Spleen (tissue), 11 donors: Measurements from ENCODE around the gene SIVA1. TPM values are rescaled to one million over a fixed set of nuclear protein-coding genes. Genes with fewer than 3 reads are reported as not detected.
A peak's percentile ranks its signal among the peaks of the same experiment; 100 is the strongest.

Experiments used
- DNase-seq: peaks from one replicate; pipeline ENCODE4 v3.0.0-alpha.2; 2020
- H3K27ac ChIP-seq, 8 donors: fragments of 200-600 bp; sonication (generic) in 7 of 8; 1 replicate in 4 of 8; 2 replicates in 4 of 8; pipeline versions ENCODE4 v1.5.0 to v1.8.0; 2016 to 2021; ENCODE audit warnings: inconsistent platforms in 4 of 8, mild to moderate bottlenecking in 4 of 8, moderate library complexity in 1 of 8
- H3K27me3 ChIP-seq, 7 donors: fragments of 200-600 bp; sonication (generic) in 6 of 7; replicated peaks in 1 of 7; 1 replicate in 4 of 7; 2 replicates in 3 of 7; pipeline versions ENCODE4 v1.5.0 to v1.8.0; 2016 to 2021; ENCODE audit warnings: inconsistent platforms in 3 of 7, mild to moderate bottlenecking in 1 of 7
- H3K36me3 ChIP-seq, 6 donors: fragments of 200-600 bp; sonication (generic) in 5 of 6; 1 replicate in 4 of 6; 2 replicates in 2 of 6; pipeline versions ENCODE4 v1.5.0 to v1.8.0; 2016 to 2021; ENCODE audit warnings: inconsistent platforms in 2 of 6
- H3K4me1 ChIP-seq, 6 donors: fragments of 200-600 bp; sonication (generic) in 5 of 6; 1 replicate in 3 of 6; 2 replicates in 3 of 6; pipeline versions ENCODE4 v1.5.0 to v1.8.0; 2016 to 2021; ENCODE audit warnings: inconsistent platforms in 3 of 6
- H3K4me3 ChIP-seq, 8 donors: fragments of 200-600 bp; sonication (generic) in 7 of 8; 1 replicate in 4 of 8; 2 replicates in 4 of 8; pipeline versions ENCODE4 v1.5.0 to v1.8.0; 2016 to 2021; ENCODE audit warnings: inconsistent platforms in 4 of 8, mild to moderate bottlenecking in 4 of 8, moderate library complexity in 2 of 8
- H3K9me3 ChIP-seq, 8 donors: fragments of 200-600 bp; sonication (generic) in 7 of 8; 1 replicate in 4 of 8; 2 replicates in 4 of 8; pipeline versions ENCODE4 v1.5.0 to v1.8.0; 2016 to 2021; ENCODE audit warnings: inconsistent platforms in 4 of 8
- CTCF ChIP-seq, 11 experiments: fragments of 200-600 bp in 7 of 11; fragments of 450-650 bp in 4 of 11; sonication (generic) in 4 of 11; IDR thresholded peaks in 8 of 11; conservative IDR thresholded peaks in 3 of 11; 1 replicate in 7 of 11; 2 replicates in 4 of 11; pipeline versions ENCODE4 v1.4.0 to v1.8.0; 2016 to 2021; ENCODE audit warnings: antibody characterized with exemption in 11 of 11, inconsistent platforms in 4 of 11, mild to moderate bottlenecking in 1 of 11
- POLR2A ChIP-seq, 3 donors: fragments of 450-650 bp; IDR thresholded peaks; one replicate each; pipeline ENCODE4 v1.5.1; 2017; ENCODE audit warnings: antibody characterized with exemption in 3 of 3, mild to moderate bottlenecking in 1 of 3
- POLR2AphosphoS5 ChIP-seq, 3 donors: sonication (generic); formaldehyde crosslinking; IDR thresholded peaks; one replicate each; pipeline ENCODE4 v1.5.1; 2017; ENCODE audit warnings: antibody characterized with exemption in 3 of 3
- WGBS, 5 donors: extraction: QIAGEN DNeasy Blood & Tissue Kit in 3 of 5; methylation state at CpG; one replicate each; pipeline versions ENCODE4 v1.1.5 to v1.1.7; 2013 to 2018; 5-methylcytosine and 5-hydroxymethylcytosine counted together
- intact Hi-C: fragments of 100-400 bp; cut with DNase I; formaldehyde crosslinking; loops from one replicate; pipeline ENCODE4 v1.15.0; 2023; ENCODE audit warnings: low total_unique reads
- polyA plus RNA-seq, 3 donors: library from polyadenylated mRNA; stranded (reverse); fragments of 200-250 nt; gene quantifications; one replicate each; pipeline ENCODE4 v1.2.1, GENCODE V29; 2013
- total RNA-seq, 7 donors: library from RNA; depleted of rRNA in 3 of 7; stranded (reverse); fragments of >200 nt in 3 of 7; fragmentation: NEBNext Ultra II Directional in 4 of 7; extraction: Animal tissue kit (Norgen Biotek cat#: 25700) in 4 of 7; gene quantifications; one replicate each; pipeline versions ENCODE4 v1.1.0 to v1.2.1, GENCODE V29; 2016 to 2021
- donor health status: healthy with polysubstance abuse.
- donor health status: DM: no; HTN: no; CAD: no; lungs with moderate emphysema.
- donor health status: DM: no; HTN: no; CAD: no.
- donor health status: Bipolar disorder and iron deficiency.
- donor health status: healthy.
- donor health status: DM: no; HTN: no; CAD: no.
- donor health status: DM: yes; HTN: yes; CAD: no.

Gene SIVA1
- total and polyA plus RNA-seq, 10 donors = 56.7 to 226 (median 141) TPM

GRCh38 chr14:104708606-104709268 is 44.2 kb upstream of the SIVA1 start:
- H3K9me3 ChIP-seq = no peaks in the 10 kb centered on the region
- 53 to 85% (median 57%) methylated on average over 4 to 20 of the region's 20 CpGs for WGBS, 5 donors
- no peaks in the 10 kb centered on the region for H3K27me3 ChIP-seq
- H3K4me3 ChIP-seq = no peak overlapping the region
- no peak overlapping the region for H3K27ac ChIP-seq
- H3K36me3 ChIP-seq = peaks cover 0 to 84% (median 69%) of the 10 kb centered on the region in 6 donors
- TF ChIP-seq POLR2AphosphoS5 (IDR thresholded peaks at IDR 0.05) (peak; percentile 62 to 67 (median 67)), CTCF (IDR thresholded peaks at IDR 0.05 in 8 of 11, conservative IDR thresholded peaks at IDR 0.05 in 3 of 11) (peak; percentile 93 to 99 (median 98)), POLR2A (IDR thresholded peaks at IDR 0.05) (no peak)
- H3K4me1 ChIP-seq = peaks cover 0 to 33% (median 9%) of the 10 kb centered on the region in 6 donors
- DNase-seq = peak; percentile 91
- intact Hi-C loops = loop anchor here (5.0 kb wide), 1 partner anchor 56 kb away; no protein-coding TSS in a partner anchor

GRCh38 chr14:104709387-104710039 is 43.4 kb upstream of the SIVA1 start:
- Histone ChIP-seq H3K27ac (no peak overlapping the region), H3K4me1 (peaks cover 0 to 33% (median 9%) of the 10 kb centered on the region in 6 donors), H3K27me3 (no peaks in the 10 kb centered on the region), H3K4me3 (no peak overlapping the region), H3K9me3 (no peaks in the 10 kb centered on the region), H3K36me3 (peaks cover 0 to 84% (median 68%) of the 10 kb centered on the region in 6 donors)
- 87 to 97% (median 91%) methylated on average over 6 to 18 of the region's 18 CpGs for WGBS, 5 donors
- no peak for DNase-seq
- intact Hi-C loops = loop anchor here (5.0 kb wide), 1 partner anchor 57 kb away; no protein-coding TSS in a partner anchor
- TF ChIP-seq CTCF (IDR thresholded peaks at IDR 0.05 in 8 of 11, conservative IDR thresholded peaks at IDR 0.05 in 3 of 11) = no peak
- no peak for TF ChIP-seq POLR2A (IDR thresholded peaks at IDR 0.05)
- TF ChIP-seq POLR2AphosphoS5 (IDR thresholded peaks at IDR 0.05) = no peak

- Histone ChIP-seq H3K9me3 (no peaks in the 10 kb centered on the region), H3K27ac (no peak overlapping the region), H3K4me3 (no peak overlapping the region), H3K27me3 (no peaks in the 10 kb centered on the region), H3K36me3 (peaks cover 0 to 84% (median 70%) of the 10 kb centered on the region in 6 donors), H3K4me1 (peaks cover 0 to 33% (median 9%) of the 10 kb centered on the region in 6 donors)
- WGBS, 5 donors = 91 to 97% (median 93%) methylated on average over 18 to 34 of the region's 34 CpGs
- intact Hi-C loops = no loop called here
- TF ChIP-seq CTCF (IDR thresholded peaks at IDR 0.05 in 8 of 11, conservative IDR thresholded peaks at IDR 0.05 in 3 of 11) (no peak), POLR2AphosphoS5 (IDR thresholded peaks at IDR 0.05) (peak in 1 of 3 donors; percentile 38)
- no peak for DNase-seq
Observed at GRCh38 chr14:104710071-104710735, 42.7 kb upstream of the SIVA1 start.
